ENCODE measurements around the gene TTLL7.

DNA sequence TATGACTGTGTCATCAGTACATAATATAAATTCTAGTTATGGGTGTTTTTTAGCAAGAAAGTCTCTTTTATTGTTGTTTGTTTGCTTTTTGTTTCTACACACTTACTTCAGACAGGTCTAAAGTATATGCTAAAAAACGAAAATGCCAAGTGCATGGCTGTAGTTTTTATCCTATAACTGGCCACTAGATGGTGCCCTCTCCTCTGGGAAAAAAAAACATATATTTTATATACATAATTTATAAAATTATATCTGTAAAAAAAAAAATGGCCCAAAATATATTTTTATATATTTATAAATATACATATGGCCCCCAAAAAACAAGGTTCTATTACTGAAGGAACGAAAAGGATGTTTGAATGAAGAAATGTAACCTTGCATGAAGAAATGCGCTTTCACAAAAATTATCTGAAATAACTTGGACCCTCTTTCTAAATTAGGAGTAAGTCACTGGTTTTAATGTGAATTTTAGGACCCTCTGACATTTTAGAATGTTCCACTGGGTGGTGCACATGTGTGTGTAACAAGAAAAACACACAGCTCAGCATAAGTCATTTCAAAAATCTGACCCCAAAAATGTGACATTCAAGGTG is 93.5 kb downstream of the TTLL7 start:
- TF ChIP-seq EZH2phosphoT487 (IDR thresholded peaks at IDR 0.05): no peak
- TF ChIP-seq, protein P1, sequence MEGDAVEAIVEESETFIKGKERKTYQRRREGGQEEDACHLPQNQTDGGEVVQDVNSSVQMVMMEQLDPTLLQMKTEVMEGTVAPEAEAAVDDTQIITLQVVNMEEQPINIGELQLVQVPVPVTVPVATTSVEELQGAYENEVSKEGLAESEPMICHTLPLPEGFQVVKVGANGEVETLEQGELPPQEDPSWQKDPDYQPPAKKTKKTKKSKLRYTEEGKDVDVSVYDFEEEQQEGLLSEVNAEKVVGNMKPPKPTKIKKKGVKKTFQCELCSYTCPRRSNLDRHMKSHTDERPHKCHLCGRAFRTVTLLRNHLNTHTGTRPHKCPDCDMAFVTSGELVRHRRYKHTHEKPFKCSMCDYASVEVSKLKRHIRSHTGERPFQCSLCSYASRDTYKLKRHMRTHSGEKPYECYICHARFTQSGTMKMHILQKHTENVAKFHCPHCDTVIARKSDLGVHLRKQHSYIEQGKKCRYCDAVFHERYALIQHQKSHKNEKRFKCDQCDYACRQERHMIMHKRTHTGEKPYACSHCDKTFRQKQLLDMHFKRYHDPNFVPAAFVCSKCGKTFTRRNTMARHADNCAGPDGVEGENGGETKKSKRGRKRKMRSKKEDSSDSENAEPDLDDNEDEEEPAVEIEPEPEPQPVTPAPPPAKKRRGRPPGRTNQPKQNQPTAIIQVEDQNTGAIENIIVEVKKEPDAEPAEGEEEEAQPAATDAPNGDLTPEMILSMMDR (IDR thresholded peaks at IDR 0.05): peak; percentile 75
- TF ChIP-seq EZH2 (IDR thresholded peaks at IDR 0.05): no peak
